Naive thymus-derived CD4-positive, alpha-beta T cell (primary cell): Measurements from ENCODE around the gene TBC1D9. TPM values are rescaled to one million over a fixed set of nuclear protein-coding genes. Genes with fewer than 3 reads are reported as not detected.

ENCODE experiments used
- ATAC-seq: fragments of 150-1000 bp; cut with Tn5 transposase; 2 replicates; pipeline ENCODE4 v1.10.0; 2021; ENCODE audit warnings: mild to moderate bottlenecking, moderate library complexity
- CTCF ChIA-PET: fragments of 350-600 bp; sonication (Branson Sonifier 250); formaldehyde crosslinking; loops from one replicate; lab custom pipeline; 2021; ENCODE audit warnings: antibody characterized with exemption; lab: Charles Lee
- POLR2A ChIA-PET: fragments of 350-600 bp; sonication (Branson Sonifier 250); formaldehyde crosslinking; loops from one replicate; lab custom pipeline; 2021; ENCODE audit warnings: antibody characterized with exemption, inconsistent platforms; lab: Charles Lee
- DNase-seq, 9 donors: peaks; one replicate each; pipeline versions ENCODE4 v3.0.0 to v3.0.0-alpha.2; 2020 to 2022; ENCODE audit warnings: mixed read lengths in 1 of 9
- H3K27ac ChIP-seq: one replicate; pipeline ENCODE4 v1.7.0; 2013; ENCODE audit warnings: mild to moderate bottlenecking, low read depth, low read length, moderate library complexity
- H3K27me3 ChIP-seq, 2 donors: one replicate each; pipeline ENCODE4 v1.7.0; 2013; ENCODE audit warnings: low read length in 2 of 2, mild to moderate bottlenecking in 2 of 2, moderate library complexity in 2 of 2; ENCODE audit not compliant: control insufficient read depth in 2 of 2, insufficient read depth in 2 of 2
- H3K36me3 ChIP-seq, 3 experiments: 1 replicate in 2 of 3; 2 replicates in 1 of 3; pipeline ENCODE4 v1.7.0; 2013; ENCODE audit warnings: low read length in 3 of 3, mild to moderate bottlenecking in 3 of 3, moderate library complexity in 1 of 3; ENCODE audit not compliant: insufficient read depth in 3 of 3, control insufficient read depth in 2 of 3
- H3K4me1 ChIP-seq, 2 donors: one replicate each; pipeline ENCODE4 v1.7.0; 2013; ENCODE audit warnings: low read length in 2 of 2, mild to moderate bottlenecking in 2 of 2, moderate library complexity in 1 of 2; ENCODE audit not compliant: control insufficient read depth in 2 of 2, insufficient read depth in 2 of 2
- H3K4me3 ChIP-seq: 2 replicates; pipeline ENCODE4 v1.7.0; 2013; ENCODE audit warnings: mild to moderate bottlenecking, low read length
- H3K9me3 ChIP-seq, 3 experiments: 1 replicate in 2 of 3; 2 replicates in 1 of 3; pipeline ENCODE4 v1.7.0; 2013; ENCODE audit warnings: low read length in 3 of 3; ENCODE audit not compliant: control insufficient read depth in 2 of 3
- H3K27ac Mint-ChIP-seq, 9 donors: one replicate each; pipeline ENCODE4 v1.8.0; 2020 to 2022; ENCODE audit warnings: mixed read lengths in 9 of 9, mild to moderate bottlenecking in 8 of 9, moderate library complexity in 5 of 9, inconsistent platforms in 2 of 9
- H3K27me3 Mint-ChIP-seq, 5 donors: one replicate each; pipeline ENCODE4 v1.8.0; 2021 to 2022; ENCODE audit warnings: mixed read lengths in 5 of 5, mild to moderate bottlenecking in 1 of 5
- H3K36me3 Mint-ChIP-seq, 5 donors: one replicate each; pipeline ENCODE4 v1.8.0; 2020 to 2022; ENCODE audit warnings: mixed read lengths in 5 of 5, mild to moderate bottlenecking in 3 of 5, inconsistent platforms in 1 of 5
- H3K4me1 Mint-ChIP-seq, 7 donors: one replicate each; pipeline ENCODE4 v1.8.0; 2020 to 2022; ENCODE audit warnings: mixed read lengths in 7 of 7, mild to moderate bottlenecking in 3 of 7, inconsistent platforms in 1 of 7
- H3K4me3 Mint-ChIP-seq, 10 donors: one replicate each; pipeline ENCODE4 v1.8.0; 2020 to 2022; ENCODE audit warnings: mild to moderate bottlenecking in 10 of 10, mixed read lengths in 10 of 10, moderate library complexity in 6 of 10, inconsistent platforms in 2 of 10
- H3K9me3 Mint-ChIP-seq, 11 donors: one replicate each; pipeline ENCODE4 v1.8.0; 2020 to 2022; ENCODE audit warnings: mixed read lengths in 11 of 11, mild to moderate bottlenecking in 4 of 11, inconsistent platforms in 1 of 11, moderate library complexity in 1 of 11
- intact Hi-C, 2 donors: fragments of 100-400 bp; cut with micrococcal nuclease; formaldehyde crosslinking; loops; one replicate each; pipeline ENCODE4 v1.15.1; 2023
- polyA plus RNA-seq, 2 donors: library from polyadenylated mRNA; unstranded; fragments of 300-500 nt; fragmentation: Illumina TruSeq; gene quantifications; one replicate each; pipeline ENCODE4 v1.2.3, GENCODE V29; 2021
- total RNA-seq, 6 experiments: library from RNA in 5 of 6; stranded (reverse) in 5 of 6; gene quantifications; 1 replicate in 5 of 6; 2 replicates in 1 of 6; pipeline ENCODE4 v1.2.3 and lab custom pipeline; 2021 to 2026

TBC1D9 gene
- total and polyA plus RNA-seq, 7 experiments from 2014 or later: 0.13 to 13.9 (median 0.49) TPM; not detected in 2

GRCh38 chr4:140648716-140649308 lies 107.4 kb downstream of the TBC1D9 start:
- no peaks in the 10 kb centered on the region for H3K36me3 ChIP-seq
- peaks cover 3% of the 10 kb centered on the region in 2 donors for H3K27me3 ChIP-seq
- Mint-ChIP-seq H3K4me1 (no peaks in the 10 kb centered on the region), H3K27me3 (peaks cover 12 to 29% (median 25%) of the 10 kb centered on the region in 5 donors), H3K36me3 (no peaks in the 10 kb centered on the region), H3K9me3 (no peaks in the 10 kb centered on the region), H3K27ac (no peak overlapping the region), H3K4me3 (no peak overlapping the region)
- H3K27ac ChIP-seq: no peak overlapping the region
- ChIA-PET CTCF (no interaction called here), POLR2A (no interaction called here)
- ATAC-seq: no peak
- no peak for DNase-seq
- intact Hi-C loops: no loop called here
- no peak overlapping the region for H3K4me3 ChIP-seq
- no peaks in the 10 kb centered on the region for H3K4me1 ChIP-seq
- H3K9me3 ChIP-seq: no peaks in the 10 kb centered on the region

- no peak for DNase-seq
- H3K36me3 ChIP-seq: no peaks in the 10 kb centered on the region
Observed at GRCh38 chr4:140645614-140646412, 110.4 kb downstream of the TBC1D9 start.

GRCh38 chr4:140645196-140645595 lies 111.0 kb downstream of the TBC1D9 start:
- no peak overlapping the region for H3K27ac ChIP-seq
- ChIA-PET CTCF (no interaction called here), POLR2A (no interaction called here)
- DNase-seq: no peak
- Mint-ChIP-seq H3K4me1 (peaks cover 0 to 2% (median 0%) of the 10 kb centered on the region in 7 donors), H3K4me3 (no peak overlapping the region), H3K36me3 (no peaks in the 10 kb centered on the region), H3K27me3 (peaks cover 4 to 18% (median 6%) of the 10 kb centered on the region in 5 donors), H3K27ac (no peak overlapping the region), H3K9me3 (no peaks in the 10 kb centered on the region)
- no peak overlapping the region for H3K4me3 ChIP-seq
- H3K4me1 ChIP-seq: no peaks in the 10 kb centered on the region
- intact Hi-C loops: no loop called here
- no peak for ATAC-seq
- no peaks in the 10 kb centered on the region for H3K36me3 ChIP-seq
- peaks cover 0 to 3% of the 10 kb centered on the region in 2 donors for H3K27me3 ChIP-seq
- H3K9me3 ChIP-seq: no peaks in the 10 kb centered on the region

More at GRCh38 chr4:140645614-140646412, 110.4 kb downstream of the TBC1D9 start:
- ATAC-seq: no peak
- no peak overlapping the region for H3K4me3 ChIP-seq
- Mint-ChIP-seq H3K27ac (no peak overlapping the region), H3K4me3 (no peak overlapping the region), H3K27me3 (peaks cover 4 to 22% (median 6%) of the 10 kb centered on the region in 5 donors), H3K9me3 (no peaks in the 10 kb centered on the region), H3K36me3 (no peaks in the 10 kb centered on the region), H3K4me1 (peaks cover 0 to 2% (median 0%) of the 10 kb centered on the region in 7 donors)
- no peaks in the 10 kb centered on the region for H3K9me3 ChIP-seq
- intact Hi-C loops: no loop called here
- ChIA-PET CTCF (no interaction called here), POLR2A (no interaction called here)
- no peak overlapping the region for H3K27ac ChIP-seq
- H3K4me1 ChIP-seq: no peaks in the 10 kb centered on the region
- peaks cover 0 to 3% of the 10 kb centered on the region in 2 donors for H3K27me3 ChIP-seq

GRCh38 chr4:140644470-140645185 lies 111.6 kb downstream of the TBC1D9 start:
- intact Hi-C loops: no loop called here
- Mint-ChIP-seq H3K9me3 (no peaks in the 10 kb centered on the region), H3K27me3 (peaks cover 0 to 21% (median 6%) of the 10 kb centered on the region in 5 donors), H3K36me3 (no peaks in the 10 kb centered on the region), H3K4me1 (peaks cover 0 to 2% (median 0%) of the 10 kb centered on the region in 7 donors), H3K27ac (no peak overlapping the region), H3K4me3 (no peak overlapping the region)
- Histone ChIP-seq H3K36me3 (no peaks in the 10 kb centered on the region), H3K27ac (no peak overlapping the region), H3K27me3 (peaks cover 0 to 3% of the 10 kb centered on the region in 2 donors), H3K4me1 (no peaks in the 10 kb centered on the region), H3K9me3 (no peaks in the 10 kb centered on the region), H3K4me3 (no peak overlapping the region)
- CTCF ChIA-PET: no interaction called here
- no peak for DNase-seq
- no peak for ATAC-seq
- POLR2A ChIA-PET: no interaction called here

- no peak overlapping the region for H3K27ac Mint-ChIP-seq
- no peak overlapping the region for H3K4me3 ChIP-seq
- intact Hi-C loops: no loop called here
- H3K4me3 Mint-ChIP-seq: no peak overlapping the region
- H3K36me3 Mint-ChIP-seq: no peaks in the 10 kb centered on the region
- CTCF ChIA-PET: no interaction called here
- no peaks in the 10 kb centered on the region for H3K9me3 Mint-ChIP-seq
- no peaks in the 10 kb centered on the region for H3K36me3 ChIP-seq
- no peak overlapping the region for H3K27ac ChIP-seq
- peaks cover 0 to 2% (median 0%) of the 10 kb centered on the region in 7 donors for H3K4me1 Mint-ChIP-seq
- POLR2A ChIA-PET: no interaction called here
- peak; percentile 9 for ATAC-seq
- H3K27me3 Mint-ChIP-seq: peaks cover 0 to 15% (median 6%) of the 10 kb centered on the region in 5 donors
- no peak for DNase-seq
- H3K4me1 ChIP-seq: no peaks in the 10 kb centered on the region
- no peaks in the 10 kb centered on the region for H3K9me3 ChIP-seq
- no peaks in the 10 kb centered on the region for H3K27me3 ChIP-seq
Observed at GRCh38 chr4:140643571-140644055, 112.6 kb downstream of the TBC1D9 start.

- no peaks in the 10 kb centered on the region for H3K27me3 ChIP-seq
- Mint-ChIP-seq H3K27me3 (peaks cover 0 to 15% (median 6%) of the 10 kb centered on the region in 5 donors), H3K27ac (peak overlapping the region in 1 of 9 donors; percentile 8), H3K4me1 (peaks cover 0 to 2% (median 0%) of the 10 kb centered on the region in 7 donors), H3K36me3 (no peaks in the 10 kb centered on the region), H3K4me3 (peak overlapping the region in 1 of 10 donors; percentile 36), H3K9me3 (no peaks in the 10 kb centered on the region)
- intact Hi-C loops: no loop called here
- H3K9me3 ChIP-seq: no peaks in the 10 kb centered on the region
- H3K36me3 ChIP-seq: no peaks in the 10 kb centered on the region
- H3K4me1 ChIP-seq: no peaks in the 10 kb centered on the region
- DNase-seq (no peak), ATAC-seq (peak; percentile 17)
- H3K27ac ChIP-seq: no peak overlapping the region
- no peak overlapping the region for H3K4me3 ChIP-seq
- ChIA-PET POLR2A (no interaction called here), CTCF (no interaction called here)
Observed at GRCh38 chr4:140642674-140643437, 113.3 kb downstream of the TBC1D9 start.
